ENCODE data around the gene SLC35F3. TPM values are rescaled to one million over a fixed set of nuclear protein-coding genes. Genes with fewer than 3 reads are reported as not detected.

Gene SLC35F3
- total and polyA plus RNA-seq, 9 donors, result 0.04 to 0.69 (median 0.17) TPM; not detected in 3

- TF ChIP-seq EP300 (IDR thresholded peaks at IDR 0.05), result no peak
- no peak for TF ChIP-seq CTCF (IDR thresholded peaks at IDR 0.05)
- TF ChIP-seq POLR2A (IDR thresholded peaks at IDR 0.05), result no peak
- DNase-seq, result no peak
- Histone ChIP-seq H3K4me1 (ENCODE audit: insufficient read depth) (no peaks in the 10 kb centered on the region), H3K27me3 (no peaks in the 10 kb centered on the region), H3K36me3 (no peaks in the 10 kb centered on the region), H3K4me3 (no peak overlapping the region), H3K27ac (no peak overlapping the region), H3K9me3 (no peaks in the 10 kb centered on the region)
- WGBS, 3 donors, result 83 to 91% (median 86%) methylated on average over 8 of the region's 8 CpGs
- intact Hi-C loops (cut with DNase I), result no loop called here
Observed at GRCh38 chr1:233912447-233912846, 8.0 kb downstream of the SLC35F3 start.

GRCh38 chr1:233912909-233913308, 8.4 kb downstream of the SLC35F3 start:
- TF ChIP-seq POLR2A (IDR thresholded peaks at IDR 0.05), result no peak
- no peak for TF ChIP-seq EP300 (IDR thresholded peaks at IDR 0.05)
- H3K27ac ChIP-seq, result no peak overlapping the region
- intact Hi-C loops (cut with DNase I), result no loop called here
- H3K4me3 ChIP-seq, result no peak overlapping the region
- no peak for DNase-seq
- WGBS, 3 donors, result 64 to 66% (median 65%) methylated on average over 4 of the region's 4 CpGs
- no peaks in the 10 kb centered on the region for H3K4me1 ChIP-seq (ENCODE audit: insufficient read depth)
- no peaks in the 10 kb centered on the region for H3K9me3 ChIP-seq
- no peaks in the 10 kb centered on the region for H3K27me3 ChIP-seq
- no peaks in the 10 kb centered on the region for H3K36me3 ChIP-seq

GRCh38 chr1:233916706-233917105, 12.2 kb downstream of the SLC35F3 start:
- intact Hi-C loops (cut with DNase I), result no loop called here
- 71 to 75% (median 73%) methylated on average over 5 of the region's 5 CpGs for WGBS, 3 donors
- no peaks in the 10 kb centered on the region for H3K9me3 ChIP-seq

GRCh38 chr1:233919786-233920185, 15.3 kb downstream of the SLC35F3 start:
- no peaks in the 10 kb centered on the region for H3K9me3 ChIP-seq
- no peaks in the 10 kb centered on the region for H3K27me3 ChIP-seq
- DNase-seq, result no peak
- TF ChIP-seq EP300 (IDR thresholded peaks at IDR 0.05) (no peak), CTCF (IDR thresholded peaks at IDR 0.05) (no peak), POLR2A (IDR thresholded peaks at IDR 0.05) (no peak)
- no peak overlapping the region for H3K4me3 ChIP-seq
- WGBS, 3 donors, result 82 to 83% (median 83%) methylated on average over 7 of the region's 7 CpGs
- intact Hi-C loops (cut with DNase I), result no loop called here
- no peaks in the 10 kb centered on the region for H3K4me1 ChIP-seq (ENCODE audit: insufficient read depth)
- no peaks in the 10 kb centered on the region for H3K36me3 ChIP-seq
- H3K27ac ChIP-seq, result no peak overlapping the region

More at GRCh38 chr1:233916706-233917105, 12.2 kb downstream of the SLC35F3 start:
- no peak for DNase-seq
- Histone ChIP-seq H3K4me3 (no peak overlapping the region), H3K4me1 (ENCODE audit: insufficient read depth) (no peaks in the 10 kb centered on the region), H3K27me3 (no peaks in the 10 kb centered on the region), H3K27ac (no peak overlapping the region), H3K36me3 (no peaks in the 10 kb centered on the region)
- TF ChIP-seq POLR2A (IDR thresholded peaks at IDR 0.05) (no peak), CTCF (IDR thresholded peaks at IDR 0.05) (no peak), EP300 (IDR thresholded peaks at IDR 0.05) (no peak)

GRCh38 chr1:233928123-233928522, 23.6 kb downstream of the SLC35F3 start:
- Histone ChIP-seq H3K36me3 (no peaks in the 10 kb centered on the region), H3K27me3 (no peaks in the 10 kb centered on the region), H3K27ac (no peak overlapping the region), H3K4me1 (ENCODE audit: insufficient read depth) (no peaks in the 10 kb centered on the region), H3K9me3 (no peaks in the 10 kb centered on the region), H3K4me3 (no peak overlapping the region)
- no peak for DNase-seq
- intact Hi-C loops (cut with DNase I), result no loop called here
- TF ChIP-seq EP300 (IDR thresholded peaks at IDR 0.05) (no peak), POLR2A (IDR thresholded peaks at IDR 0.05) (no peak), CTCF (IDR thresholded peaks at IDR 0.05) (no peak)
- 66 to 74% (median 70%) methylated on average over 2 of the region's 2 CpGs for WGBS, 3 donors

Data from ovary (tissue), 9 donors.